ENCODE results near the gene NTN1. TPM values are rescaled to one million over a fixed set of nuclear protein-coding genes. Genes with fewer than 3 reads are reported as not detected.

NTN1 gene
- total and polyA plus RNA-seq, 2 experiments from 2014 or later: 0.16 to 0.60 TPM

GRCh38 chr17:9224485-9224884, 203.2 kb downstream of the NTN1 start:
- no peak overlapping the region for H3K27ac ChIP-seq
- no peaks in the 10 kb centered on the region for H3K4me1 ChIP-seq (ENCODE audit: low read depth)
- H3K4me3 ChIP-seq: no peak overlapping the region
- DNase-seq (ENCODE audit: low read depth in 1 of 2, low spot score in 1 of 2): no peak
- no peaks in the 10 kb centered on the region for H3K36me3 ChIP-seq
- TF ChIP-seq CTCF (IDR thresholded peaks at IDR 0.05; ENCODE audit: low read depth, low read length): no peak
- H3K27me3 ChIP-seq: peaks cover 69% of the 10 kb centered on the region
- no peaks in the 10 kb centered on the region for H3K9me3 ChIP-seq (ENCODE audit: low read depth)

GRCh38 chr17:9225305-9226101, 204.2 kb downstream of the NTN1 start:
- H3K9me3 ChIP-seq (ENCODE audit: low read depth): no peaks in the 10 kb centered on the region
- H3K27ac ChIP-seq: no peak overlapping the region
- no peaks in the 10 kb centered on the region for H3K4me1 ChIP-seq (ENCODE audit: low read depth)
- peak in 1 of 2 donors; percentile 13 for DNase-seq (ENCODE audit: low read depth in 1 of 2, low spot score in 1 of 2)
- peaks cover 72% of the 10 kb centered on the region for H3K27me3 ChIP-seq
- no peaks in the 10 kb centered on the region for H3K36me3 ChIP-seq
- no peak overlapping the region for H3K4me3 ChIP-seq
- TF ChIP-seq CTCF (IDR thresholded peaks at IDR 0.05; ENCODE audit: low read depth, low read length): peak; percentile 3

- no peak for TF ChIP-seq CTCF (IDR thresholded peaks at IDR 0.05; ENCODE audit: low read depth, low read length)
- Histone ChIP-seq H3K9me3 (ENCODE audit: low read depth) (no peaks in the 10 kb centered on the region), H3K27me3 (peaks cover 72% of the 10 kb centered on the region), H3K36me3 (no peaks in the 10 kb centered on the region), H3K4me3 (no peak overlapping the region), H3K27ac (no peak overlapping the region), H3K4me1 (ENCODE audit: low read depth) (no peaks in the 10 kb centered on the region)
- no peak for DNase-seq (ENCODE audit: low read depth in 1 of 2, low spot score in 1 of 2)
Observed at GRCh38 chr17:9226130-9226793, 205.0 kb downstream of the NTN1 start.

GRCh38 chr17:9226794-9227135, 205.5 kb downstream of the NTN1 start:
- H3K9me3 ChIP-seq (ENCODE audit: low read depth): no peaks in the 10 kb centered on the region
- TF ChIP-seq CTCF (IDR thresholded peaks at IDR 0.05; ENCODE audit: low read depth, low read length): no peak
- H3K27me3 ChIP-seq: peaks cover 73% of the 10 kb centered on the region
- no peaks in the 10 kb centered on the region for H3K36me3 ChIP-seq
- no peaks in the 10 kb centered on the region for H3K4me1 ChIP-seq (ENCODE audit: low read depth)
- DNase-seq (ENCODE audit: low read depth in 1 of 2, low spot score in 1 of 2): no peak
- no peak overlapping the region for H3K27ac ChIP-seq
- no peak overlapping the region for H3K4me3 ChIP-seq

- H3K36me3 ChIP-seq: no peaks in the 10 kb centered on the region
- no peak for TF ChIP-seq CTCF (IDR thresholded peaks at IDR 0.05; ENCODE audit: low read depth, low read length)
- H3K27ac ChIP-seq: no peak overlapping the region
- no peak overlapping the region for H3K4me3 ChIP-seq
- no peaks in the 10 kb centered on the region for H3K9me3 ChIP-seq (ENCODE audit: low read depth)
- peaks cover 69% of the 10 kb centered on the region for H3K27me3 ChIP-seq
- no peaks in the 10 kb centered on the region for H3K4me1 ChIP-seq (ENCODE audit: low read depth)
- DNase-seq (ENCODE audit: low read depth in 1 of 2, low spot score in 1 of 2): no peak
Observed at GRCh38 chr17:9227819-9228407, 206.6 kb downstream of the NTN1 start.

All from cardiac muscle cell (in vitro differentiated cells and primary cell).